ENCODE results near the gene PITPNM1.

DNA sequence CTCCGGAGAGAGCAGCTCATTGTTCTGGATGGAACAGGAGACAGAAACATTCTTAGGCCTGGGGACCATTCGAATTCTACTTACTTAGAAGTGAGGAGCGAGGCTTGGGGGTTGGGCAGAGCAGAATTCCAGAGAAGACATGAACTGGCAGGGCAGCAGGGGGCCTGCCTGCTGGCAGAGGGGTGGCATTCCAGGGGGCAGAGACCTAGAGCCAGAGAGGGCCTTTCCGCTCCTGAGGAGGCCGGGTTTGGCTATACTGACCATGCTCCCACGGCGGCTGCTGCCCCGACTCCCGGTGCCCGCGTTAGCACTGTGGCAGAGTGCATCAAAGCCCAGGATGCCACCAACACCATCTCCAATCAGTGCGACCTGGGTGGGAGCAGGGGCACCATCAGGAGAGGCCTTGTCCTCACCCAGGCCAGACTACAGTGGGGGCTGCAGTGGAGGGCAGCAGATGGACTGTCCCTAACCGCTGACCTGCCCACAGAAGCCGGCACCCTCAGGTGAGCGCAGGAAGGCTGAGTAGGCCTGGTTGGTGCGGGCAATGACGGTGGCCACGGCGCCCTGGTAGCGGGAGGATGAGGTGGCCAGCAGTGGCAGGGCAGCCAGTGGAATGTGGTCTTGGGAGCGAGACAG is 7.4 kb downstream of the PITPNM1 start:
- TF ChIP-seq POLR2AphosphoS5 (IDR thresholded peaks at IDR 0.05; ENCODE audit: low read depth) (no peak), CREB1 (CRISPR knock-in tag; IDR thresholded peaks at IDR 0.05; ENCODE audit: low read depth) (no peak), EZH2phosphoT487 (IDR thresholded peaks at IDR 0.05; ENCODE audit: unreplicated experiment) (no peak), EZH2 (IDR thresholded peaks at IDR 0.05; ENCODE audit: low read depth, unreplicated experiment) (no peak)
- TF ChIP-seq, protein P1, sequence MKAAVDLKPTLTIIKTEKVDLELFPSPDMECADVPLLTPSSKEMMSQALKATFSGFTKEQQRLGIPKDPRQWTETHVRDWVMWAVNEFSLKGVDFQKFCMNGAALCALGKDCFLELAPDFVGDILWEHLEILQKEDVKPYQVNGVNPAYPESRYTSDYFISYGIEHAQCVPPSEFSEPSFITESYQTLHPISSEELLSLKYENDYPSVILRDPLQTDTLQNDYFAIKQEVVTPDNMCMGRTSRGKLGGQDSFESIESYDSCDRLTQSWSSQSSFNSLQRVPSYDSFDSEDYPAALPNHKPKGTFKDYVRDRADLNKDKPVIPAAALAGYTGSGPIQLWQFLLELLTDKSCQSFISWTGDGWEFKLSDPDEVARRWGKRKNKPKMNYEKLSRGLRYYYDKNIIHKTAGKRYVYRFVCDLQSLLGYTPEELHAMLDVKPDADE (IDR thresholded peaks at IDR 0.05), result no peak
- TF ChIP-seq, protein P2, sequence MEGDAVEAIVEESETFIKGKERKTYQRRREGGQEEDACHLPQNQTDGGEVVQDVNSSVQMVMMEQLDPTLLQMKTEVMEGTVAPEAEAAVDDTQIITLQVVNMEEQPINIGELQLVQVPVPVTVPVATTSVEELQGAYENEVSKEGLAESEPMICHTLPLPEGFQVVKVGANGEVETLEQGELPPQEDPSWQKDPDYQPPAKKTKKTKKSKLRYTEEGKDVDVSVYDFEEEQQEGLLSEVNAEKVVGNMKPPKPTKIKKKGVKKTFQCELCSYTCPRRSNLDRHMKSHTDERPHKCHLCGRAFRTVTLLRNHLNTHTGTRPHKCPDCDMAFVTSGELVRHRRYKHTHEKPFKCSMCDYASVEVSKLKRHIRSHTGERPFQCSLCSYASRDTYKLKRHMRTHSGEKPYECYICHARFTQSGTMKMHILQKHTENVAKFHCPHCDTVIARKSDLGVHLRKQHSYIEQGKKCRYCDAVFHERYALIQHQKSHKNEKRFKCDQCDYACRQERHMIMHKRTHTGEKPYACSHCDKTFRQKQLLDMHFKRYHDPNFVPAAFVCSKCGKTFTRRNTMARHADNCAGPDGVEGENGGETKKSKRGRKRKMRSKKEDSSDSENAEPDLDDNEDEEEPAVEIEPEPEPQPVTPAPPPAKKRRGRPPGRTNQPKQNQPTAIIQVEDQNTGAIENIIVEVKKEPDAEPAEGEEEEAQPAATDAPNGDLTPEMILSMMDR (conservative IDR thresholded peaks at IDR 0.05; ENCODE audit: low read depth in 2 of 2), result no peak
